ENCODE results near the gene ETF1. TPM values are rescaled to one million over a fixed set of nuclear protein-coding genes. Genes with fewer than 3 reads are reported as not detected.

The ETF1 gene
- total and polyA plus RNA-seq, 3 donors from 2014 or later, result 74.3 to 103 (median 75.3) TPM

DNA sequence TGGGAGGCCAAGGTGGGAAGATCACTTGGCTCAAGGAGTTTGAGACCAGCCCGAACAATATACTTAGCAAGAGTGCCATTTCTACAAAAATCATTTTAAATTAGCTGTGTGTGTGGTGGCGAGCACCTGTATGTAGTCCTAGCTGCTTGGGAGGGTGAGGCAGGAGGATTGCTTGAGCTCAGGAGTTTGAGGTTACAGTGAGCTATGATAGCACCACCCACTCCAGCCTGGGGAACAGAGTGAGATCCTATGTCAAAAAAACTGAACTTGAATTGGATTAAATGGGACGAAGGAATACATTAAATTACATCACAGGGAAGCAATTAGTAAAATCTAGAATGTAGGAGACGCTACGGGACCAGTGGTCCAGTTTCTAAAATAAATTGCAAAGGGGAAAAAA, 6.4 kb upstream of the ETF1 start:
- intact Hi-C loops (cut with DNase I; ENCODE audit: low total_unique reads), result no loop called here
- H3K27ac ChIP-seq, result no peak overlapping the region
- H3K4me1 ChIP-seq, result peaks cover 40% of the 10 kb centered on the region
- WGBS, 2 donors, result 88 to 94% methylated on average over 5 of the region's 5 CpGs
- TF ChIP-seq, protein P1, sequence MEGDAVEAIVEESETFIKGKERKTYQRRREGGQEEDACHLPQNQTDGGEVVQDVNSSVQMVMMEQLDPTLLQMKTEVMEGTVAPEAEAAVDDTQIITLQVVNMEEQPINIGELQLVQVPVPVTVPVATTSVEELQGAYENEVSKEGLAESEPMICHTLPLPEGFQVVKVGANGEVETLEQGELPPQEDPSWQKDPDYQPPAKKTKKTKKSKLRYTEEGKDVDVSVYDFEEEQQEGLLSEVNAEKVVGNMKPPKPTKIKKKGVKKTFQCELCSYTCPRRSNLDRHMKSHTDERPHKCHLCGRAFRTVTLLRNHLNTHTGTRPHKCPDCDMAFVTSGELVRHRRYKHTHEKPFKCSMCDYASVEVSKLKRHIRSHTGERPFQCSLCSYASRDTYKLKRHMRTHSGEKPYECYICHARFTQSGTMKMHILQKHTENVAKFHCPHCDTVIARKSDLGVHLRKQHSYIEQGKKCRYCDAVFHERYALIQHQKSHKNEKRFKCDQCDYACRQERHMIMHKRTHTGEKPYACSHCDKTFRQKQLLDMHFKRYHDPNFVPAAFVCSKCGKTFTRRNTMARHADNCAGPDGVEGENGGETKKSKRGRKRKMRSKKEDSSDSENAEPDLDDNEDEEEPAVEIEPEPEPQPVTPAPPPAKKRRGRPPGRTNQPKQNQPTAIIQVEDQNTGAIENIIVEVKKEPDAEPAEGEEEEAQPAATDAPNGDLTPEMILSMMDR (IDR thresholded peaks at IDR 0.05), result no peak
- no peak for TF ChIP-seq POLR2A (IDR thresholded peaks at IDR 0.05)
- DNase-seq, result no peak
- no peaks in the 10 kb centered on the region for H3K27me3 ChIP-seq
- H3K4me3 ChIP-seq, result no peak overlapping the region
- no peaks in the 10 kb centered on the region for H3K9me3 ChIP-seq
- H3K36me3 ChIP-seq (ENCODE audit: low read depth, missing control alignments), result no peaks in the 10 kb centered on the region

DNA sequence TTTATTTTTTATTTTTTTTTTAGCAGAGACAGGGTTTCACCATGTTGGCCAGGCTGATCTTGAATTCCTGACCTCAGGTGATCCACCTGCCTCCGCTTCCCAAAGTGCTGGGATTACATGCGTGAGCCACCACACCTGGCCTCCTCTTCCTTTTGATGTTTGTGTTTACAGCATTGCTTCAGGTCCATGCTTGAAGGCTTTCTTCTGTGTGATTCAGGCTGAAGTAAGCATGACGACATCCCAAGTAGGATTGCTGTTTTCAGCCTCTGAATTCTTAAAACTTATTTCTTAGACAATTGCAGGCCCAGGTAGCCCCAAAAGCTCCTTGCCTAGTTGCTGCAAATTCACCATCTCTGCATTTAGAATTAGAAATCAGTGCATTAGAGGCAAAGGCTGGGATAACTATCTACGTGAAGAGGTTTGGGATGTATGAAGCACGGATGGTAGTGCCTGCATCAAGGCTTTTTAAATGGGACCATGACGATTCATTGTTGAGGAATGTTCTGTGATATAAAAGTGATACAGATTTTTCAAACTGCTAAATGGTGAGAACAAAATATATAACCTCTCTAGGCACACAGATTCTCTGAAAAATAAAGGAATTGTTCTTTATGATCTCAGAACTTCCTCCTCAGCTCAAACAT, 3.0 kb upstream of the ETF1 start:
- H3K4me1 ChIP-seq, result peaks cover 45% of the 10 kb centered on the region
- H3K27me3 ChIP-seq, result no peaks in the 10 kb centered on the region
- TF ChIP-seq, protein P1 (IDR thresholded peaks at IDR 0.05), result no peak
- no peak for TF ChIP-seq POLR2A (IDR thresholded peaks at IDR 0.05)
- no peaks in the 10 kb centered on the region for H3K9me3 ChIP-seq
- H3K27ac ChIP-seq, result peak overlapping the region in 1 of 2 donors; percentile 98
- 73 to 83% methylated on average over 6 of the region's 6 CpGs for WGBS, 2 donors
- no peaks in the 10 kb centered on the region for H3K36me3 ChIP-seq (ENCODE audit: low read depth, missing control alignments)
- intact Hi-C loops (cut with DNase I; ENCODE audit: low total_unique reads), result no loop called here
- DNase-seq, result no peak
- H3K4me3 ChIP-seq, result no peak overlapping the region

DNA sequence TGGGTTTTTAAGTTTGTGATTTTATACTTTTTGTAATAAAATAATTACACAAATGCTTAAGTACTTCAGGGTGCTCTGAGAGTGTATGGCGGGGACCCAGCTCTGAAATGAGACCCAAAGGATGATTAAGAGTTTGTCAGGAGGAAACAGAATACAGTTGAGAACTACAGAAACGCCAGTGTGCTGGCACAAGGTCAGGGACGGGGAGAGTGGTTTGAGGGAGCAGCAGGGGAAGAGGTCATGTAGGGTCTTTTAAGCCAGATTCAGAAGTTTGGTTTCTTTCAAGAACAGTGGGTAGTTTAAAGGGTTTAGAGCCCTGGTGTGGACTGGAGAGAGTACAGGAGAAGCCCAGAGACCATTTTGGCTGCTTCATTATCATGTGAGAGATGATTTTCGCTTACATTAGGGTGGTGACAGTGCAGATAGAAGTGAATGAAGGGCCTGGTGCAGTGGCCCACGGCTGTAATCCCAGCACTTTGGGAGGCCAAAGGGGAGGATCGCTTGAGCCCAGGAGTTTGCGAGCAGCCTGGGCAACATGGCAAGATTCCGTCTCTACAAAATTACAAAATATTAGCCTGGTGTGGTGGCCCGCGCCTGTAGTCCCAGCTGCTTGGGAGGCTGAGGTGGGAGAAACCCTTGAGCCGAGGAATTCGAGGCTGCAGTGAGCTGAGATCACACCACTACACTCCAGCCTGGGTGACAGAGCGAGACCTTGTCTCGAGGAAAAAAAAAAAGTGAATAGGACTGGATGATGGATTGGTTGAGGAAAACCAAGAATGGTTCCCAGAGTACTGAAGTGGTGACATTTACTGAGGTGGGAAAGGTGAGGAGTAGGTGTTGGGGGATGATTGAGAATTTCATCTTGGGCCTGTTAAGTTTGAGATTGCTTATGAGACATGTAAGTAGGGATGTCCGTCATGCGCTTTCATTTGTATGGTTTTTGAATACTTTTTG, 1.4 kb upstream of the ETF1 start:
- WGBS, 2 donors, result 36 to 46% methylated on average over 16 of the region's 16 CpGs
- Histone ChIP-seq H3K9me3 (no peaks in the 10 kb centered on the region), H3K27ac (peak overlapping the region; percentile 97 to 98), H3K27me3 (no peaks in the 10 kb centered on the region), H3K4me1 (peaks cover 54% of the 10 kb centered on the region), H3K4me3 (peak overlapping the region; percentile 87 to 89), H3K36me3 (ENCODE audit: low read depth, missing control alignments) (no peaks in the 10 kb centered on the region)
- TF ChIP-seq POLR2A (IDR thresholded peaks at IDR 0.05), result no peak
- TF ChIP-seq, protein P1 (IDR thresholded peaks at IDR 0.05), result no peak
- intact Hi-C loops (cut with DNase I; ENCODE audit: low total_unique reads), result no loop called here
- DNase-seq, result peak; percentile 34

DNA sequence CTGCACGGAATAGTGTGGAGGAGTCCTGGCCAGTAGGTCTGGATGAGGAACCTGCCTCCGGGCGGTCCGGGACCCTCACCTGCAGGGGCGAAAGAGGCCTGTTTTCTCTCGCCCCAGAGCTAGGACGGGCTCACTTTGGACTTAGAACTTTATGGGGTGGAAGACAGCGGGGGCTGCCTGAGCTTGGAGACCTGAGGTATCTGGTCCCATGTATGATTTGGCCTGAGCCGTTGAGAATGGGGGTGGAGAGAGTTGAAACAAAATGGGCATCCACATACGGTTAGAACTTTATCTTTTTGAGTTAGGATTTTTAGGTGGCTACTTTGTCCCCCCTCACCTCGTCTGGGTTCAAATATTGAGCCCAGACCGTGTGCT, 681 bp upstream of the ETF1 start:
- Histone ChIP-seq H3K4me1 (peaks cover 59% of the 10 kb centered on the region), H3K27me3 (no peaks in the 10 kb centered on the region), H3K36me3 (ENCODE audit: low read depth, missing control alignments) (no peaks in the 10 kb centered on the region), H3K9me3 (no peaks in the 10 kb centered on the region), H3K27ac (peak overlapping the region; percentile 97 to 98), H3K4me3 (peak overlapping the region; percentile 87 to 89)
- intact Hi-C loops (cut with DNase I; ENCODE audit: low total_unique reads), result no loop called here
- 0% methylated on average over 10 to 12 of the region's 12 CpGs for WGBS, 2 donors
- TF ChIP-seq, protein P1 (IDR thresholded peaks at IDR 0.05), result no peak
- no peak for TF ChIP-seq POLR2A (IDR thresholded peaks at IDR 0.05)
- no peak for DNase-seq

Measured in testis (tissue), 3 donors.